Ishikawa (cell line): ENCODE measurements around the gene BCL2L11.

Experiments used
- CEBPB ChIP-seq: IDR thresholded peaks from 2 replicates; pipeline ENCODE4 v1.6.1; 2012
- CREB1 ChIP-seq: IDR thresholded peaks from 2 replicates; pipeline ENCODE4 v1.6.1; 2012; ENCODE audit warnings: low read depth
- EGR1 ChIP-seq: IDR thresholded peaks from 2 replicates; pipeline ENCODE4 v1.6.1; 2012
- EP300 ChIP-seq: IDR thresholded peaks from 2 replicates; pipeline ENCODE4 v1.6.1; 2012; ENCODE audit warnings: borderline replicate concordance
- FOXM1 ChIP-seq: IDR thresholded peaks from 2 replicates; pipeline ENCODE4 v1.6.1; 2012; ENCODE audit warnings: low read depth, borderline replicate concordance
- MAX ChIP-seq: IDR thresholded peaks from 2 replicates; pipeline ENCODE4 v1.6.1; 2012
- NFIC ChIP-seq: IDR thresholded peaks from 2 replicates; pipeline ENCODE4 v1.6.1; 2012
- RAD21 ChIP-seq: IDR thresholded peaks from 2 replicates; pipeline ENCODE4 v1.6.1; 2012; ENCODE audit warnings: low read depth
- REST ChIP-seq: IDR thresholded peaks from 2 replicates; pipeline ENCODE4 v1.6.1; 2012; ENCODE audit warnings: low read depth, mild to moderate bottlenecking
- TAF1 ChIP-seq: IDR thresholded peaks from 2 replicates; pipeline ENCODE4 v1.6.1; 2012; ENCODE audit warnings: low read depth, mild to moderate bottlenecking
- TCF12 ChIP-seq: IDR thresholded peaks from 2 replicates; pipeline ENCODE4 v1.6.1; 2012; ENCODE audit warnings: low read depth
- TEAD4 ChIP-seq: IDR thresholded peaks from 2 replicates; pipeline ENCODE4 v1.6.1; 2012
- USF1 ChIP-seq: IDR thresholded peaks from 2 replicates; pipeline ENCODE4 v1.6.1; 2012
- YY1 ChIP-seq: IDR thresholded peaks from 2 replicates; pipeline ENCODE4 v1.6.1; 2012; ENCODE audit warnings: low read depth
- ZBTB7A ChIP-seq: IDR thresholded peaks from 2 replicates; pipeline ENCODE4 v1.6.1; 2012; ENCODE audit warnings: low read depth

BCL2L11 gene

DNA sequence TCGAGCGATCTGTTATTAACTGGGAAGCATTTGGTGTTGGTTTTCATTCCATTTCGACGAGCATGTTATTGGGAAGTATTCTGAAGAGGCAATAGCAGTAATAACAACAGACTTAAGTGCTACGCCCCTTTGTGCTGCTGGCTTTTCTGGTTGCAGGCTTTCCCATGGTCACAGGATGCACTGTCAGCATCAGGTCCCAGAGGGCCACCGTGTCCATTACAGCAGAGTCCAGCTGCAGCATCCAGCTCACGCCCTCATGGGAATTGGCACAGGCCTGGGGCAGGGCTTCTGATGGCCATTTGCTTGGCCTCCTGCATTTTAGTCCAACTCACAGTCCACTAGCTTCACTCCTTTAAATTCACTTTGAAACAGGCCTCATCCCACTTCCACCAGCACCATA is 44.4 kb downstream of the BCL2L11 start:
- TF ChIP-seq ZBTB7A, result no peak
- no peak for TF ChIP-seq TCF12
- TF ChIP-seq NFIC, result no peak
- no peak for TF ChIP-seq REST
- TF ChIP-seq FOXM1, result no peak
- no peak for TF ChIP-seq EP300
- TF ChIP-seq TEAD4, result no peak
- no peak for TF ChIP-seq EGR1
- no peak for TF ChIP-seq YY1
- no peak for TF ChIP-seq TAF1
- no peak for TF ChIP-seq CEBPB
- TF ChIP-seq RAD21, result no peak
- TF ChIP-seq CREB1, result no peak

GRCh38 chr2:111166115-111166514 is 45.4 kb downstream of the BCL2L11 start:
- no peak for TF ChIP-seq CEBPB

GRCh38 chr2:111167076-111167862 is 46.6 kb downstream of the BCL2L11 start:
- TF ChIP-seq YY1, result no peak
- no peak for TF ChIP-seq EGR1
- TF ChIP-seq NFIC, result no peak
- TF ChIP-seq RAD21, result no peak
- no peak for TF ChIP-seq MAX
- no peak for TF ChIP-seq CEBPB
- TF ChIP-seq FOXM1, result no peak
- no peak for TF ChIP-seq EP300
- TF ChIP-seq ZBTB7A, result no peak
- no peak for TF ChIP-seq REST
- TF ChIP-seq TCF12, result no peak
- no peak for TF ChIP-seq USF1
- no peak for TF ChIP-seq TAF1
- no peak for TF ChIP-seq TEAD4
- TF ChIP-seq CREB1, result no peak

DNA sequence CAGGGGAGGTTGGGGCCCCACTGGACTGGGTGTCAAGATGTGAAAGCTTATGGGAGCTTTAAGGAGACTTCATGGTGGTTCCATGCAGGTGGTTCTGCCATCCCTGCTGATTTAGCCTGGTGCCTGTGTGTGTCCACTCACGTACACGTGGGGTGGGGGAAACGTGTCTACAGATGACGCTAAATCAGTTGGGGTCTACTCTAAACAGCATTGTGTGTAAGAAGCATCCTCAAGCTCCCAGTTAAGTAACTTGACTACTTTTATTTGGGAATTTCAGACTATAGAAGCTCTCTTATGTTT is 47.1 kb downstream of the BCL2L11 start:
- TF ChIP-seq NFIC, result no peak
- no peak for TF ChIP-seq TEAD4

DNA sequence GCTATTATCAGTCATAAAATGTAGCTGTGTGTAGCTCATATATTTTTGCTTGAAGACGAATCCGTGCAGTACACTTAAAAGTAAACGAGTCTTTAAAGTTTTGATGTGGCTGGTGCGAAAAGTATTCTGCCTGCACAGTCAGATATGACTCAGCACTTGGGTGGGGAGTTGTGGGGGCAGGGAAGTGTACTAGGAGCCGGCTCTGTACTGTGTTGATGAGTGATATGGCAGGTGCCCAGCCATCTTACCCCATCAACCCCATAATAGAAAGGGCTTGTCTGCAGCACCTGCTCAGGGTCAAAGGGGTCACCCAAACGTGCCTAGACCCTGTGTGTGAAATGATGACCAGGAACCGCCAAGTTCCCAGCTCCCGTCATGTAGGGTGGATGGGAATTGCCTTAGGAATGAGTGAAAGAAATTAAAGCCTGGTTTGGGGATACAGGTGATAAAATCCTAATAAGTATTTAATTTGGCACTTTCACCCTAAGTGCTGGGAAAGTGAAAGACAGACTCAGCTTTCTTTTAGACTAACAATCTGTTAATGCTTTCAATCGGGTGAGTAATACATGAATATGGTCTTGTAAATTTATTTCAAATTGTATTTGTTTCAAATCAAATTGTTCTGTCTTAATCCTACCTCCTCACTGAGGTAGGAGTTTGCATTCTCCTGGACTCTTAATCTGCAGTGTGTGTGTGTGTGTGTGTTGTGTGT is 48.0 kb downstream of the BCL2L11 start:
- TF ChIP-seq TCF12 (no peak), EP300 (no peak), NFIC (no peak), YY1 (no peak), ZBTB7A (no peak), REST (no peak)
